Tibial nerve (tissue), 3 donors: ENCODE results near the gene KCNQ1.

ENCODE experiments used
- CTCF ChIP-seq, 5 experiments: fragments of 200-600 bp in 3 of 5; fragments of 450-650 bp in 2 of 5; sonication (generic) in 3 of 5; IDR thresholded peaks; one replicate each; pipeline ENCODE4 v1.5.1; 2016 to 2019; ENCODE audit warnings: antibody characterized with exemption in 5 of 5, mild to moderate bottlenecking in 3 of 5, moderate library complexity in 2 of 5
- POLR2A ChIP-seq, 2 donors: fragments of 450-650 bp; IDR thresholded peaks; one replicate each; pipeline ENCODE4 v1.6.1; 2017; ENCODE audit warnings: antibody characterized with exemption in 2 of 2, mild to moderate bottlenecking in 2 of 2, moderate library complexity in 2 of 2

- TF ChIP-seq CTCF (IDR thresholded peaks at IDR 0.05): no peak
- TF ChIP-seq POLR2A (IDR thresholded peaks at IDR 0.05): no peak
Measured at GRCh38 chr11:2697866-2698265, 253.1 kb downstream of the KCNQ1 start.
